HEK293 (cell line): ENCODE measurements around the gene OGFOD3.
A peak's percentile ranks its signal among the peaks of the same experiment; 100 is the strongest.

Experiments
- KLF1 ChIP-seq: fragments of 450-650 bp; formaldehyde crosslinking; IDR thresholded peaks from 2 replicates; pipeline ENCODE4 v1.5.1; 2016; ENCODE audit warnings: missing biosample characterization, missing genetic modification characterization
- ZBTB1 ChIP-seq: fragments of 450-650 bp; formaldehyde crosslinking; IDR thresholded peaks from 2 replicates; pipeline ENCODE4 v1.5.1; 2016; ENCODE audit warnings: missing biosample characterization, missing genetic modification characterization
- ZIC2 ChIP-seq: fragments of 450-650 bp; formaldehyde crosslinking; IDR thresholded peaks from 2 replicates; pipeline ENCODE4 v1.5.1; 2016; ENCODE audit warnings: missing biosample characterization, missing genetic modification characterization
- ZNF155 ChIP-seq: fragments of 450-650 bp; formaldehyde crosslinking; IDR thresholded peaks from 2 replicates; pipeline ENCODE4 v1.5.1; 2016; ENCODE audit warnings: missing biosample characterization, missing genetic modification characterization
- ZNF302 ChIP-seq: fragments of 450-650 bp; formaldehyde crosslinking; IDR thresholded peaks from 2 replicates; pipeline ENCODE4 v1.5.1; 2016; ENCODE audit warnings: missing biosample characterization, missing genetic modification characterization, low read depth
- ZNF394 ChIP-seq: fragments of 450-650 bp; formaldehyde crosslinking; IDR thresholded peaks from 2 replicates; pipeline ENCODE4 v1.5.1; 2016; ENCODE audit warnings: missing biosample characterization, missing genetic modification characterization, mild to moderate bottlenecking, moderate library complexity, borderline replicate concordance
- ZNF777 ChIP-seq: fragments of 450-650 bp; formaldehyde crosslinking; IDR thresholded peaks from 2 replicates; pipeline ENCODE4 v1.5.1; 2017; ENCODE audit warnings: missing biosample characterization, missing genetic modification characterization, borderline replicate concordance
- ZNF785 ChIP-seq: fragments of 450-650 bp; formaldehyde crosslinking; IDR thresholded peaks from 2 replicates; pipeline ENCODE4 v1.5.1; 2016; ENCODE audit warnings: missing biosample characterization, missing genetic modification characterization
- TF ChIP-seq, protein P1 (sequence below): fragments of 450-650 bp; formaldehyde crosslinking; IDR thresholded peaks from 2 replicates; pipeline ENCODE4 v1.5.1; 2016; ENCODE audit warnings: missing biosample characterization, missing genetic modification characterization
- TF ChIP-seq, protein P2 (sequence below): fragments of 450-650 bp; formaldehyde crosslinking; IDR thresholded peaks from 2 replicates; pipeline ENCODE4 v1.5.1; 2016; ENCODE audit warnings: missing biosample characterization, missing genetic modification characterization, low read depth

- TF ChIP-seq, protein P1, sequence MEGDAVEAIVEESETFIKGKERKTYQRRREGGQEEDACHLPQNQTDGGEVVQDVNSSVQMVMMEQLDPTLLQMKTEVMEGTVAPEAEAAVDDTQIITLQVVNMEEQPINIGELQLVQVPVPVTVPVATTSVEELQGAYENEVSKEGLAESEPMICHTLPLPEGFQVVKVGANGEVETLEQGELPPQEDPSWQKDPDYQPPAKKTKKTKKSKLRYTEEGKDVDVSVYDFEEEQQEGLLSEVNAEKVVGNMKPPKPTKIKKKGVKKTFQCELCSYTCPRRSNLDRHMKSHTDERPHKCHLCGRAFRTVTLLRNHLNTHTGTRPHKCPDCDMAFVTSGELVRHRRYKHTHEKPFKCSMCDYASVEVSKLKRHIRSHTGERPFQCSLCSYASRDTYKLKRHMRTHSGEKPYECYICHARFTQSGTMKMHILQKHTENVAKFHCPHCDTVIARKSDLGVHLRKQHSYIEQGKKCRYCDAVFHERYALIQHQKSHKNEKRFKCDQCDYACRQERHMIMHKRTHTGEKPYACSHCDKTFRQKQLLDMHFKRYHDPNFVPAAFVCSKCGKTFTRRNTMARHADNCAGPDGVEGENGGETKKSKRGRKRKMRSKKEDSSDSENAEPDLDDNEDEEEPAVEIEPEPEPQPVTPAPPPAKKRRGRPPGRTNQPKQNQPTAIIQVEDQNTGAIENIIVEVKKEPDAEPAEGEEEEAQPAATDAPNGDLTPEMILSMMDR (tag by site-specific recombination) = no peak
- TF ChIP-seq ZNF777 (no peak), ZNF394 (tag by site-specific recombination) (no peak), ZIC2 (peak; percentile 71), ZNF302 (no peak), ZNF785 (tag by site-specific recombination) (no peak), KLF1 (no peak), ZBTB1 (tag by site-specific recombination) (no peak), ZNF155 (tag by site-specific recombination) (no peak)
- TF ChIP-seq, protein P2, sequence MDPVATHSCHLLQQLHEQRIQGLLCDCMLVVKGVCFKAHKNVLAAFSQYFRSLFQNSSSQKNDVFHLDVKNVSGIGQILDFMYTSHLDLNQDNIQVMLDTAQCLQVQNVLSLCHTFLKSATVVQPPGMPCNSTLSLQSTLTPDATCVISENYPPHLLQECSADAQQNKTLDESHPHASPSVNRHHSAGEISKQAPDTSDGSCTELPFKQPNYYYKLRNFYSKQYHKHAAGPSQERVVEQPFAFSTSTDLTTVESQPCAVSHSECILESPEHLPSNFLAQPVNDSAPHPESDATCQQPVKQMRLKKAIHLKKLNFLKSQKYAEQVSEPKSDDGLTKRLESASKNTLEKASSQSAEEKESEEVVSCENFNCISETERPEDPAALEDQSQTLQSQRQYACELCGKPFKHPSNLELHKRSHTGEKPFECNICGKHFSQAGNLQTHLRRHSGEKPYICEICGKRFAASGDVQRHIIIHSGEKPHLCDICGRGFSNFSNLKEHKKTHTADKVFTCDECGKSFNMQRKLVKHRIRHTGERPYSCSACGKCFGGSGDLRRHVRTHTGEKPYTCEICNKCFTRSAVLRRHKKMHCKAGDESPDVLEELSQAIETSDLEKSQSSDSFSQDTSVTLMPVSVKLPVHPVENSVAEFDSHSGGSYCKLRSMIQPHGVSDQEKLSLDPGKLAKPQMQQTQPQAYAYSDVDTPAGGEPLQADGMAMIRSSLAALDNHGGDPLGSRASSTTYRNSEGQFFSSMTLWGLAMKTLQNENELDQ (tag by site-specific recombination) = no peak
Measured at GRCh38 chr17:82440991-82441627, 22.7 kb upstream of the OGFOD3 start.
